NCI-H2227 (cell line): Measurements from ENCODE around the gene ZNF559.

ENCODE experiments used
- DNase-seq: peaks from one replicate; lab custom pipeline; 2025; ENCODE audit not compliant: unreplicated experiment; lab: John Stamatoyannopoulos, UW

ZNF559 gene

DNA sequence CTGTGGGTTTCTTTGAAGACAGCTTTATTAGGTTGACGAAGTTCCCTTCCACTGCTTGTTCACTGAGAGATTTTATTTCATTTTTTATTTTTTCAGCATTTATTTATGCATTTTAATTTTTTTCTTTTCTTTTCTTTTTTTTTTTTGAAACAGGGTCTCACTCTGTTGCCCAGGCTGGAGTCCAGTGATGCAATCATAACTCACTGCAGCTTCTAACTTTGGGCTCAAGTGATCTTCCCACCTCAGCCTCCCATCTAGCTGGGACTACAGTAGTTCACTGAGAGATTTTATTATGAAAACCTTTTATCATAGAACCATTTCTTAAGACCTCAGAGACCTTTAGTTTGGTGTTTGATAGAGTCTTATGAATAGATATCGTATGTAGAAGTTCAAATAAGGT is 28.5 kb downstream of the ZNF559 start:
- no peak for DNase-seq

DNA sequence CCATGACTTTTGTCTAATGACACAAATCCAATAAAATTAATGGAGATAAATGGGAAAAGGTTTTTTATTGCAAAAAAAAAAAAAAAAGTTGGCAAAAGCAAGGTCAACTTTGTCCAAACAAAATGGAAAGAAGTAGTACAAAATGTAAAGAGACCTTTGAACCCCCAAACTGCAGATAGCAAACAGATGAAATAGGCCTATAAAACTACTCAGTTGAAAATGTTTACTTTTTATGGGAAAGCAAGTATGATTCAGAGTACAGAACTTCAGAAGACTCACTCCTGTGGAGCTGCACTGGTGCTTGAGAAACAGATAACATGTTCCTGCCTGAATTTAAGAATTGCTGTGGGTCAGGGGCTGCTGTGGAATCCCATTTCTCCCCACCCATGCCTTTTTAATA is 29.0 kb downstream of the ZNF559 start:
- no peak for DNase-seq

DNA sequence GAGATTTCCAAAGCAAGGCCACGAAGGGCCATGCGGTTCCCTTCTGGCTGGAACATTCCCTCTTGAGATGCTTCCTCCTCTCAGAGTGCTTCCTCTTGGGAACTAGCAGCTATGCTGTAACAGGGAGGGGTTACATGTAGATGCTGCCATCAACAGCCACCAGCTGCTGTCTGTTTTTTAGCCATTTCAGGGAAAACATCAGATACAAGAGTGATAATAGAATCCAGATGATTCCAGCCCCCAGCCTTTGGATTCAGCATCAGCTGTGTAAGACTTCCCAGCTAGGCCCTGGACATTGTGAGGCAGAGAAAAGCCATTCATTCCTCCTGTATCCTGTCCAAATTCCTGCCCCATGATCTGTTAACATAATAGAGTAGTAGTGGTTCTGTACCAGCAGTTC is 30.7 kb downstream of the ZNF559 start:
- DNase-seq, result no peak

DNA sequence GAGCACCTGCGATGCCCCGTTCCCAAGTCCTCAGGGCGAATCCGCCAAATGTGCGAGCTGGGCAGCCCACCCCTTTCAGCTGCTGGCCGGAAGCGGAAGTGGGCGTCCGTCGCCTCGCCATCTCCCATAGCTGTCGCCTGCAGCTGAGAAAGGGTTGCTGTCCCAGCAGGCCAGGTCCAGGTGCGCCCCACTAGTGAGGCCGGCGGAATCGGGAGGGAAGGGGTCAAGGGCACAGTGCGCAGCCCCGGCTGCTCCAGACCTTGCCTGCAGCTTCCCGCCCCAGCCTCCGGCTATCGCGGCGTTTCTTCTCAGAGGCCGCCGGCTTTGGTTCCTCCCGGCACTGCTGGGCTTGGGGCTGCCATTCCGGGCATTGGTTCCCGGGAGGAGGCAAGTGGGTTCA is 38.9 kb downstream of the ZNF559 start, which contains the start of gene ZNF177:
Gene ZNF177 (plus strand): TSS at position 109 of the 400 bp plus-strand sequence. CDS start 15,299 bp downstream, outside the sequence.
- peak; percentile 6 for DNase-seq

DNA sequence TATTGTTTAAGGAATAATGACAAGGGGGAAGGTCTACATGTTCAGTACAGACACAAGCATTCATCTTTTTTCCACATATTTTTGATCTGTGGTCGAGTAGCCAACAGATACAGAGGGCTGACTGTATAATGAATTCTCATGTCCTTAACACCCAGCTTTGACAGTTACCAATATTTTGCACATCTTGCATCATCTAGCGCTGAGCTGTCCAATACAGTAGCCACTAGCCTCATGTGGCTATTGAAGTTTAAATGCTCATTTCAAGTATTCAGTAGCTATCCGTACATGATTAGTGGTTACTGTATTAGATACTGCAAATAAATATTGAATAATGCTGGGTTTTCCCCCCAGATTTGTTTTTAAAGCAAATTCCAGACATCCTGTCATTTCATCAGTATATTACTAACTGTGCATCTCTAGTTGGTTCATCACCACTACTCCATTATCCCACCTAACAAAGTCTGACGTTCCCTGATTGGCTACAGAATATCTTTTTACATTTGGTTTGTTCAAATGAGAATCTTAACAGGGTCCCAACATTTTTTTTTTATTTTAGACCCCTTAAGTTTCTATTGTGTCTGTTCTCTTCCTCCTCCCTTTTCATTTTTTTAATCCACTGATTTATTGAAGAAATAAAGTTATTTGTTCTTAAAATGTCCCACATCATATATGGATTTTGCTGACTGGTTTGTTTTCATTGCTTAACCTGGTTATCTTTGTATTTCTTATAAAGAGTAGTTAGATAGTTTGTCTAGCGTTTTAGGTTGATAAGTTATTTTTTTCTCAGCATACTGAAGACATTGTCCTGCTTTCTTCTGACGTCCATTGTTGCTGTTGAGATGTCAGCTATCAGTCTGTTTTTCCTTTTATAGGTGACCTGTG is 47.0 kb downstream of the ZNF559 start:
- DNase-seq, result no peak

DNA sequence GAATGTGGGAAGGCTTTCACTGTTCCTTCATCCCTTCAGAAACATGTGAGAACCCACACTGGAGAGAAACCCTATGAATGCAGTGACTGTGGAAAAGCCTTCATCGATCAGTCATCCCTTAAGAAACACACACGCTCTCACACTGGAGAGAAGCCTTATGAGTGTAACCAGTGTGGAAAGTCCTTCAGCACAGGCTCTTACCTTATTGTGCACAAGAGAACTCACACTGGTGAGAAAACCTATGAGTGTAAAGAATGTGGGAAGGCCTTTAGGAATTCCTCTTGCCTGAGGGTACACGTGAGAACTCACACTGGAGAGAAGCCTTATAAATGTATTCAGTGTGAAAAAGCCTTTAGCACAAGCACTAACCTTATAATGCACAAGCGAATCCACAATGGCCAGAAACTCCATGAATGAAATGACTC is 57.4 kb downstream of the ZNF559 start:
- DNase-seq, result no peak
